PFSK-1 (cell line): ENCODE data around the gene DRD2.

Experiments
- SIN3A ChIP-seq: IDR thresholded peaks from 2 replicates; pipeline ENCODE4 v1.6.1; 2012; ENCODE audit warnings: mild to moderate bottlenecking, low read length, moderate library complexity, borderline replicate concordance; ENCODE audit not compliant: insufficient read depth
- TAF1 ChIP-seq: IDR thresholded peaks from 2 replicates; pipeline ENCODE4 v1.6.1; 2012; ENCODE audit warnings: low read length, control low read depth, borderline replicate concordance; ENCODE audit not compliant: insufficient read depth

DNA sequence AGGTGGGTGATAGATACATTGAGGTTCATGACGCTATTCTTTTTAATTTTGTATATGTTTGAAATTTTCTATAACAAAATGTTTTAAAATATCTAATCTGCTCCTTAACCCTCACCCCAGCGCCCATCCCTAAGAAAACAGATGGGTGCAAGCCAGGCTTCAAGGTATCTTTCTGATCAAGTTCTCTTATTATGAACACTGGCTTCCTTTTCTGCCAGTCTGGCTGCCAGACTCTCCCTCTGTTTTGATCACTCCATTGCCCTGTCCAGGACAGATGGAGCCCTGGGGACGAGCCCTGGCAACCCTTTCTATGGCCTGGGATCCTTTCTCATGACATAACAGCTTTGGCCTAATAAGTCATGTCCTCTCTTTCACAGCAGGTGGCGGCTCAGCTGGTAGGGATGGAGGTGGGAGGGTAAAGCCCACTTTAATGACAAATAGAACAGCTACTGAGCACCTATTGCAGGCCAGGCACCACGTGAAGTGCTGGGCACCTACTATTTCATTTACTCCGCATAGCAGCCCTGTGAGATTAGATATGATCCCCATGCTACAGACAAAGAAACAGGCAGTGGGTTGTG, 38.4 kb downstream of the DRD2 start:
- no peak for TF ChIP-seq SIN3A
- no peak for TF ChIP-seq TAF1
